Gastroesophageal sphincter (tissue), 4 donors: ENCODE data around the gene PXYLP1. TPM values are rescaled to one million over a fixed set of nuclear protein-coding genes. Genes with fewer than 3 reads are reported as not detected.

Experiments
- ATAC-seq: fragments of 150-250 bp; one replicate; pipeline ENCODE4 v1.9.1; 2016; ENCODE audit warnings: mild to moderate bottlenecking, moderate library complexity
- H3K27ac ChIP-seq, 4 donors: fragments of 200-600 bp; sonication (generic) in 3 of 4; 1 replicate in 3 of 4; 2 replicates in 1 of 4; pipeline ENCODE4 v1.5.1; 2016 to 2019
- H3K27me3 ChIP-seq: fragments of 200-600 bp; sonication (generic); one replicate; pipeline ENCODE4 v1.5.1; 2019
- H3K36me3 ChIP-seq, 2 donors: fragments of 200-600 bp; sonication (generic); one replicate each; pipeline ENCODE4 v1.5.1; 2019; ENCODE audit warnings: control low read depth in 1 of 2
- H3K4me1 ChIP-seq, 3 donors: fragments of 200-600 bp; sonication (generic); 1 replicate in 2 of 3; 2 replicates in 1 of 3; pipeline ENCODE4 v1.5.1; 2016 to 2019; ENCODE audit warnings: control low read depth in 2 of 3
- H3K4me3 ChIP-seq, 2 donors: fragments of 200-600 bp; sonication (generic); one replicate each; pipeline ENCODE4 v1.5.1; 2019; ENCODE audit warnings: mild to moderate bottlenecking in 1 of 2, moderate library complexity in 1 of 2
- H3K9me3 ChIP-seq, 3 donors: fragments of 200-600 bp; sonication (generic); one replicate each; pipeline ENCODE4 v1.5.1; 2017 to 2019; ENCODE audit warnings: control low read depth in 2 of 3
- EP300 ChIP-seq: sonication (generic); formaldehyde crosslinking; IDR thresholded peaks from one replicate; pipeline ENCODE4 v1.6.1; 2017; ENCODE audit warnings: antibody characterized with exemption, mild to moderate bottlenecking
- POLR2A ChIP-seq, 2 donors: fragments of 450-650 bp; IDR thresholded peaks; one replicate each; pipeline ENCODE4 v1.6.1; 2017; ENCODE audit warnings: antibody characterized with exemption in 2 of 2, mild to moderate bottlenecking in 2 of 2, moderate library complexity in 1 of 2
- POLR2AphosphoS5 ChIP-seq: sonication (generic); formaldehyde crosslinking; IDR thresholded peaks from one replicate; pipeline ENCODE4 v1.6.1; 2017; ENCODE audit warnings: antibody characterized with exemption
- WGBS, 2 donors: methylation state at CpG; one replicate each; pipeline ENCODE4 v1.1.5; 2018; ENCODE audit warnings: low coverage in 1 of 2; 5-methylcytosine and 5-hydroxymethylcytosine counted together
- total RNA-seq, 4 donors: library from RNA; depleted of rRNA; stranded (reverse); fragments of >200 nt; gene quantifications; one replicate each; pipeline ENCODE4 v1.1.0, GENCODE V29; 2016
- TF ChIP-seq, protein P1 (sequence below), 4 experiments: fragments of 200-600 bp in 2 of 4; fragments of 450-650 bp in 2 of 4; sonication (generic) in 1 of 4; IDR thresholded peaks; one replicate each; pipeline ENCODE4 v1.5.1; 2017 to 2019; ENCODE audit warnings: antibody characterized with exemption in 4 of 4, mild to moderate bottlenecking in 2 of 4, moderate library complexity in 2 of 4

The PXYLP1 gene, protein sequence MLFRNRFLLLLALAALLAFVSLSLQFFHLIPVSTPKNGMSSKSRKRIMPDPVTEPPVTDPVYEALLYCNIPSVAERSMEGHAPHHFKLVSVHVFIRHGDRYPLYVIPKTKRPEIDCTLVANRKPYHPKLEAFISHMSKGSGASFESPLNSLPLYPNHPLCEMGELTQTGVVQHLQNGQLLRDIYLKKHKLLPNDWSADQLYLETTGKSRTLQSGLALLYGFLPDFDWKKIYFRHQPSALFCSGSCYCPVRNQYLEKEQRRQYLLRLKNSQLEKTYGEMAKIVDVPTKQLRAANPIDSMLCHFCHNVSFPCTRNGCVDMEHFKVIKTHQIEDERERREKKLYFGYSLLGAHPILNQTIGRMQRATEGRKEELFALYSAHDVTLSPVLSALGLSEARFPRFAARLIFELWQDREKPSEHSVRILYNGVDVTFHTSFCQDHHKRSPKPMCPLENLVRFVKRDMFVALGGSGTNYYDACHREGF
- 10 to 100 TPM in 2 of 4 donors, 1 to 10 TPM in 2; 6.5 to 16.9 (median 10.0) TPM for total RNA-seq

DNA sequence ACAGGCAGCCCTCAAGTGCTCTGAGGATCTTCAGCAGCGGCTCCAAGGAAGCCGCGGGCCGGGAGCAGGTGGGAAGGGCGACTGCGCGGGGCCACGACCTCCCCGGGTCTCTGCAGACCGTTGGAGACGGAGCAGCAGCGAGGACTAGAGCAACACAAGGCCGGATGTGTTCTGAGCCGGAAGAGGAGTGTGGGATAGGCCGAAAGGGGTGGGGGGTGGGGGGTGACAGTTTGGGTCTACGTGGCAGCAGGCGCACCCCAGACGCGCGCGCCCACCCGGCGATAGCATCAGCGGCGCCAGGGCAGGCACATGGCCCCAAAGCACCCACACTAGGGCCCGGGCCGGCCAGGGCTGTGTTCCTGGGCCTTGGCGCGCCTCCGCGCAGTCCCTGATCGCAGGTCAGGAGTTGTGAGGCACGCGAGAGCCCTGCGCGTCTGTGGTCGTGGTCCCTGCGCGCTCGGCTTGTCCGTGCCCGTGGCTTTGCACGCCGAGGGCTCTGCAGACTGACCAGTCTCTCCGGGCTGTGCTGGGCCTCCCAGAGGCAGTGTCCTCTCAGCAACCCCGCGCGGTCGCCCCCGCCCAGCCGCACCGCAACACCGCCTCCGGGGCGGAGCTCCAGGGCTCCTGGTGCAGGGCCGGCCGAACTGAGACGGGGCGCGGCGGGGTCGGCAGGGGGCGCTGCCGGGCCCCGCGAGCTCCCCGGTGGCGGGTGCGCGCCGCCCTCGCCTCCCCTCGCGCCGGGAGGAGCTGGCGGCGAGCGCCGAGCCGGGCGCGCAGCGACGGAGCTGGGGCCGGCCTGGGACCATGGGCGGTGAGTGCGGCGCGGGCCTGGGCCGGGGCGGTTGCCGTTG is at the start of gene PXYLP1:
Gene PXYLP1, plus strand, starts transcription at position 725 of the 851 bp plus-strand sequence. CDS start 28,351 bp downstream, outside the sequence.
- H3K4me1 ChIP-seq = peaks cover 0 to 25% (median 3%) of the 10 kb centered on the region in 3 donors
- no peaks in the 10 kb centered on the region for H3K27me3 ChIP-seq
- H3K9me3 ChIP-seq = no peaks in the 10 kb centered on the region
- TF ChIP-seq POLR2AphosphoS5 (no peak), EP300 (no peak), POLR2A (IDR thresholded peaks at IDR 0.05) (peak; percentile 44 to 63)
- TF ChIP-seq, protein P1, sequence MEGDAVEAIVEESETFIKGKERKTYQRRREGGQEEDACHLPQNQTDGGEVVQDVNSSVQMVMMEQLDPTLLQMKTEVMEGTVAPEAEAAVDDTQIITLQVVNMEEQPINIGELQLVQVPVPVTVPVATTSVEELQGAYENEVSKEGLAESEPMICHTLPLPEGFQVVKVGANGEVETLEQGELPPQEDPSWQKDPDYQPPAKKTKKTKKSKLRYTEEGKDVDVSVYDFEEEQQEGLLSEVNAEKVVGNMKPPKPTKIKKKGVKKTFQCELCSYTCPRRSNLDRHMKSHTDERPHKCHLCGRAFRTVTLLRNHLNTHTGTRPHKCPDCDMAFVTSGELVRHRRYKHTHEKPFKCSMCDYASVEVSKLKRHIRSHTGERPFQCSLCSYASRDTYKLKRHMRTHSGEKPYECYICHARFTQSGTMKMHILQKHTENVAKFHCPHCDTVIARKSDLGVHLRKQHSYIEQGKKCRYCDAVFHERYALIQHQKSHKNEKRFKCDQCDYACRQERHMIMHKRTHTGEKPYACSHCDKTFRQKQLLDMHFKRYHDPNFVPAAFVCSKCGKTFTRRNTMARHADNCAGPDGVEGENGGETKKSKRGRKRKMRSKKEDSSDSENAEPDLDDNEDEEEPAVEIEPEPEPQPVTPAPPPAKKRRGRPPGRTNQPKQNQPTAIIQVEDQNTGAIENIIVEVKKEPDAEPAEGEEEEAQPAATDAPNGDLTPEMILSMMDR (IDR thresholded peaks at IDR 0.05) = peak in 3 of 4 experiments; percentile 73 to 86 (median 83)
- H3K36me3 ChIP-seq = peaks cover 0 to 10% of the 10 kb centered on the region in 2 donors
- H3K4me3 ChIP-seq = peak within 1 kb of the TSS; percentile 84 to 90
- ATAC-seq = peak; percentile 97
- peak within 1 kb of the TSS; percentile 59 to 91 (median 82) for H3K27ac ChIP-seq
- 7% methylated on average over 11 of the region's 92 CpGs; no CpG with 5 or more reads in 1 of the 2 donors for WGBS, 2 donors

DNA sequence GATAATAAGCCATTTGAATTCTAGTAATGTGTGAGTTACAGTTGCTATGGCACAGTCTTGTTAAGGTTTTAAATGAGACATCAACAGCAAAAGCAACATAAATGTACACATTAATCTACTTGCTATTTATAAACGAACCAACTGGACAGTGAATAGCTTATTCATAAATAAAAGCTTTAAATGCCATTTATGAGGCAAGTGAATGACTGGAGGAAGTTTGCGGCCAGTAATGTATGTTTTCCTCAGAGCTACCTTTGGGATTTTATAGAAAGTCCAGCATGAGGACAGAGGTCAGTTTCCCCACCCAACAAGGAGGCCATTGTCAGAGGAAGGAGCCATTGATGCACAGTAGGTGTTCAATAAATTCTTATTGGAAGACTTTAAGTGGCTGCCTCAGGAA is 48.0 kb upstream of the PXYLP1 start:
- Histone ChIP-seq H3K9me3 (no peaks in the 10 kb centered on the region), H3K36me3 (no peaks in the 10 kb centered on the region), H3K27me3 (no peaks in the 10 kb centered on the region), H3K4me3 (no peak overlapping the region), H3K27ac (no peak overlapping the region), H3K4me1 (no peaks in the 10 kb centered on the region)
- ATAC-seq = no peak
- TF ChIP-seq POLR2A (IDR thresholded peaks at IDR 0.05) (no peak), POLR2AphosphoS5 (no peak), EP300 (no peak)
- TF ChIP-seq, protein P1 (IDR thresholded peaks at IDR 0.05) = no peak
- WGBS, 2 donors = 8 to 18% methylated on average over 2 of the region's 2 CpGs

DNA sequence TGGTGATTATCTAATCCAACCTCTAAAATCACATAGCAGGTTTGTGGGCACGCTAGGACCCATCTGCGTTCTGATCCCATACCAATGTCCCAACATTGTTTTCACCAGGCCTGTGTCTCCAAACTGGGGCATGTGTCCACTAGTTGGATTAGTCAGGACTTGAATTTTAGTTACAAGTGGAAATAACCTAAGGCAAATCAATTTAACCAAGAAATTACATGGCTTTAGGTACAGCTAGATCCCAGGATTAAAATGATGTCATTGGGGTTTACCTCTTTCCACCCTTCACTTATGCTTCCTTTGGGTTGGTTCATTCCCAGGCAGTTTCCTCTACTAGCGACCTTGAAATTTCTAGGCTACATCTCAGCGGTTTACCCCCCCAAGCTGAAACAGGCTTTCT is 47.2 kb upstream of the PXYLP1 start:
- ATAC-seq = no peak
- Histone ChIP-seq H3K4me3 (no peak overlapping the region), H3K9me3 (no peaks in the 10 kb centered on the region), H3K4me1 (no peaks in the 10 kb centered on the region), H3K27ac (no peak overlapping the region), H3K36me3 (no peaks in the 10 kb centered on the region), H3K27me3 (no peaks in the 10 kb centered on the region)
- no peak for TF ChIP-seq EP300
- TF ChIP-seq, protein P1 (IDR thresholded peaks at IDR 0.05) = no peak
- TF ChIP-seq POLR2A (IDR thresholded peaks at IDR 0.05) = no peak
- WGBS, 2 donors = 69 to 100% methylated on average over 1 to 4 of the region's 4 CpGs

DNA sequence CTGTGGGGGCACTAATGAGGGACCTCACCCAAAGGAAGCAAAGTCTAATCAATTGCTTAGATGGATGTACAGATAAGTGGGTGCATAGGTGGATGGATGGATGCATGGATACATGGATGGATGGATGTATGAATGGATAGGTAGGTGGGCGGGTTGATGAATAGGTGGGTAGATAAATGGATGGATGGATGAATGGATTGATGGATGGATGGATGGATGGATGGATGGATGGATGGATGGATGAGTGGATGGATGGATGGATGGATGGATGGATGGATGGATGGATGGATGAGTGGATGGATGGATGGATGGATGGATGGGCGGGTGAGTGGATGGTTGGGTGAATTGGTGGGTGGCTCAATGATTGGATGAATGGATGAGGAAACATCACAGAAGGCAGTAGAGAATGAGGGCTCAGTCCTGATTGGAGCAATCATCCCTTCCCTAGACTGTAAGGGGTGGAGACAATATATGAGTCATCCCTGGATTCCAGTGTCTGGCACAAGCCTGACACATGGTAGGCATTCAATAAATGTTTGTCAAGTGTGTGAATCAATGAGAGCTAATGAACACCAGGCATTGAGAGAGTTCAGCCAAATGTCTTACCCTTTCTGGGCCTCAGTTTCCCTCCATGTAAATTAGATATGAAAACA is 40.4 kb upstream of the PXYLP1 start:
- ATAC-seq = no peak
- 40 to 50% methylated on average over 2 of the region's 2 CpGs for WGBS, 2 donors
- H3K27ac ChIP-seq = no peak overlapping the region
- no peaks in the 10 kb centered on the region for H3K36me3 ChIP-seq
- no peak overlapping the region for H3K4me3 ChIP-seq
- TF ChIP-seq EP300 (no peak), POLR2A (IDR thresholded peaks at IDR 0.05) (no peak), POLR2AphosphoS5 (no peak)
- TF ChIP-seq, protein P1 (IDR thresholded peaks at IDR 0.05) = no peak
- H3K4me1 ChIP-seq = no peaks in the 10 kb centered on the region
- no peaks in the 10 kb centered on the region for H3K9me3 ChIP-seq
- peaks cover 16% of the 10 kb centered on the region for H3K27me3 ChIP-seq
